B cell (primary cell): ENCODE measurements around the gene ABCC1. TPM values are rescaled to one million over a fixed set of nuclear protein-coding genes. Genes with fewer than 3 reads are reported as not detected.

ENCODE experiments used
- ATAC-seq: fragments of 200-7000 bp; cut with Tn5 transposase; one replicate; pipeline ENCODE4 v1.10.0; 2021; ENCODE audit warnings: low read depth, mild to moderate bottlenecking, moderate number of reproducible peaks, moderate library complexity
- CTCF ChIA-PET: fragments of 350-600 bp; sonication (Branson Sonifier 250); formaldehyde crosslinking; loops from one replicate; lab custom pipeline; 2021; ENCODE audit warnings: antibody characterized with exemption, inconsistent platforms; lab: Charles Lee
- POLR2A ChIA-PET: fragments of 350-600 bp; sonication (Branson Sonifier 250); formaldehyde crosslinking; loops from one replicate; lab custom pipeline; 2021; ENCODE audit warnings: antibody characterized with exemption; lab: Charles Lee
- DNase-seq: peaks from one replicate; pipeline ENCODE4 v3.0.0; 2013
- H2AFZ ChIP-seq: 2 replicates; pipeline ENCODE4 v1.6.1; 2012; ENCODE audit warnings: mild to moderate bottlenecking, low read depth, low read length; ENCODE audit not compliant: insufficient read depth, poor library complexity, severe bottlenecking
- H3K27ac ChIP-seq, 2 donors: 1 replicate in 1 of 2; 2 replicates in 1 of 2; pipeline ENCODE4 v1.5.1; 2012 to 2013; ENCODE audit warnings: low read length in 2 of 2, mild to moderate bottlenecking in 2 of 2, moderate library complexity in 1 of 2
- H3K27me3 ChIP-seq, 4 experiments: fragments of 200-600 bp in 1 of 4; sonication (generic) in 1 of 4; replicated peaks in 1 of 4; 1 replicate in 2 of 4; 2 replicates in 2 of 4; pipeline versions ENCODE4 v1.6.1 to v1.7.0; 2013 to 2016; ENCODE audit warnings: low read length in 3 of 4, mild to moderate bottlenecking in 2 of 4, mixed read lengths in 1 of 4, moderate library complexity in 1 of 4; ENCODE audit not compliant: insufficient read depth in 4 of 4, control insufficient read depth in 3 of 4; ENCODE audit errors: control extremely low read depth in 1 of 4
- H3K36me3 ChIP-seq, 2 experiments: replicated peaks in 1 of 2; 1 replicate in 1 of 2; 2 replicates in 1 of 2; pipeline versions ENCODE4 v1.6.1 to v1.7.1; 2013; ENCODE audit warnings: low read length in 1 of 2; ENCODE audit not compliant: insufficient read depth in 2 of 2, control insufficient read depth in 1 of 2; ENCODE audit errors: control extremely low read depth in 1 of 2, extremely low read depth in 1 of 2
- H3K4me1 ChIP-seq, 2 donors: fragments of 200-600 bp in 1 of 2; sonication (generic) in 1 of 2; 1 replicate in 1 of 2; 2 replicates in 1 of 2; pipeline versions ENCODE4 v1.5.1 to v1.6.1; 2013 to 2017; ENCODE audit warnings: low read length in 2 of 2; ENCODE audit not compliant: control insufficient read depth in 2 of 2, insufficient read depth in 2 of 2
- H3K4me2 ChIP-seq: replicated peaks from 2 replicates; pipeline ENCODE3; 2012; ENCODE audit warnings: mild to moderate bottlenecking, low read depth, low read length; ENCODE audit not compliant: poor library complexity, severe bottlenecking
- H3K4me3 ChIP-seq, 5 experiments: fragments of 200-600 bp in 1 of 5; sonication (generic) in 1 of 5; 1 replicate in 3 of 5; 2 replicates in 2 of 5; pipeline versions ENCODE4 v1.5.1 to v1.7.0; 2011 to 2016; ENCODE audit warnings: low read length in 4 of 5, mild to moderate bottlenecking in 4 of 5, low read depth in 2 of 5, control low read depth in 1 of 5, moderate library complexity in 1 of 5; ENCODE audit not compliant: insufficient read depth in 1 of 5; ENCODE audit errors: control extremely low read depth in 1 of 5, extremely low read depth in 1 of 5
- H3K79me2 ChIP-seq: fragments of 200-600 bp; sonication (generic); one replicate; pipeline ENCODE4 v1.6.0; 2016; ENCODE audit warnings: low read length; ENCODE audit not compliant: control insufficient read depth, insufficient read depth
- H3K9ac ChIP-seq: fragments of 200-600 bp; sonication (generic); 2 replicates; pipeline ENCODE4 v1.6.1; 2017; ENCODE audit warnings: mild to moderate bottlenecking, low read length, moderate library complexity
- H3K9me3 ChIP-seq, 3 donors: one replicate each; pipeline versions ENCODE4 v1.6.1 to v1.7.1; 2013; ENCODE audit warnings: low read length in 2 of 3; ENCODE audit not compliant: control insufficient read depth in 2 of 3, insufficient read depth in 1 of 3; ENCODE audit errors: control extremely low read depth in 1 of 3
- H4K20me1 ChIP-seq: 2 replicates; pipeline ENCODE4 v1.6.0; 2012; ENCODE audit warnings: mild to moderate bottlenecking, low read length; ENCODE audit not compliant: insufficient read depth, control insufficient read depth, poor library complexity, severe bottlenecking
- H3K27ac Mint-ChIP-seq: one replicate; pipeline ENCODE4 v1.8.0; 2021; ENCODE audit warnings: mixed read lengths
- H3K27me3 Mint-ChIP-seq: one replicate; pipeline ENCODE4 v1.8.0; 2021; ENCODE audit warnings: mixed read lengths
- H3K4me1 Mint-ChIP-seq: one replicate; pipeline ENCODE4 v1.8.0; 2021; ENCODE audit warnings: mixed read lengths
- H3K4me3 Mint-ChIP-seq: one replicate; pipeline ENCODE4 v1.8.0; 2021; ENCODE audit warnings: mixed read lengths
- H3K9me3 Mint-ChIP-seq: one replicate; pipeline ENCODE4 v1.8.0; 2022; ENCODE audit warnings: mixed read lengths; ENCODE audit not compliant: insufficient read depth
- CTCF ChIP-seq: fragments of 200-600 bp; IDR thresholded peaks from one replicate; pipeline ENCODE4 v1.8.0; 2022; ENCODE audit warnings: antibody characterized with exemption, mild to moderate bottlenecking
- EZH2 ChIP-seq: IDR thresholded peaks from 2 replicates; pipeline ENCODE4 v1.6.1; 2012; ENCODE audit warnings: borderline replicate concordance, low read depth, mild to moderate bottlenecking, moderate library complexity, low read length; ENCODE audit not compliant: insufficient read depth, poor library complexity, severe bottlenecking
- WGBS: methylation state at CpG from one replicate; pipeline ENCODE4 v1.1.5; 2013; ENCODE audit warnings: missing lambda C conversion rate; ENCODE audit not compliant: insufficient coverage; 5-methylcytosine and 5-hydroxymethylcytosine counted together
- intact Hi-C: fragments of 100-400 bp; cut with micrococcal nuclease; formaldehyde crosslinking; loops from one replicate; pipeline ENCODE4 v1.10.0; 2022
- polyA plus RNA-seq: library from polyadenylated mRNA; depleted of rRNA; stranded (reverse); fragments of >200 nt; gene quantifications from 2 replicates; pipeline ENCODE4 v1.2.3, GENCODE V29; 2012
- total RNA-seq, 2 donors: library from RNA; stranded (reverse); fragments of 120-200 nt in 1 of 2; gene quantifications; 1 replicate in 1 of 2; 2 replicates in 1 of 2; pipeline versions ENCODE4 v1.2.3 to v1.2.4, GENCODE V29; 2013 to 2022

Gene ABCC1
- total and polyA plus RNA-seq, 2 donors (not counting 1 experiment from before 2014, with no cell fraction given): 21.8 to 73.0 TPM

- TF ChIP-seq CTCF: no peak
- no peak for TF ChIP-seq EZH2
- WGBS: 87% methylated on average over 4 of the region's 5 CpGs
- no peak overlapping the region for H3K27ac ChIP-seq
- Mint-ChIP-seq H3K9me3 (peaks cover 21% of the 10 kb centered on the region), H3K4me3 (no peak overlapping the region), H3K4me1 (peaks cover 28% of the 10 kb centered on the region), H3K27ac (no peak overlapping the region), H3K27me3 (no peaks in the 10 kb centered on the region)
- intact Hi-C loops: no loop called here
- no peak for ATAC-seq
- H4K20me1 ChIP-seq: peaks cover 57% of the 10 kb centered on the region
- H2AFZ ChIP-seq: no peak overlapping the region
- H3K9me3 ChIP-seq: peaks cover 2 to 36% (median 26%) of the 10 kb centered on the region in 3 donors
- H3K9ac ChIP-seq: no peak overlapping the region
- peaks cover 100% of the 10 kb centered on the region for H3K79me2 ChIP-seq
- H3K4me3 ChIP-seq: no peak overlapping the region
- H3K36me3 ChIP-seq: peaks cover 2 to 8% of the 10 kb centered on the region in 2 experiments
- H3K27me3 ChIP-seq: no peaks in the 10 kb centered on the region
- no peaks in the 10 kb centered on the region for H3K4me1 ChIP-seq
- CTCF ChIA-PET: no interaction called here
- POLR2A ChIA-PET: no interaction called here
- no peak overlapping the region for H3K4me2 ChIP-seq
- DNase-seq: no peak
Observed at GRCh38 chr16:15983898-15984297, 34.5 kb downstream of the ABCC1 start.

- H3K27ac ChIP-seq: no peak overlapping the region
- no peak for DNase-seq
- no peak overlapping the region for H2AFZ ChIP-seq
- H3K4me3 Mint-ChIP-seq: no peak overlapping the region
- H3K79me2 ChIP-seq: peaks cover 100% of the 10 kb centered on the region
- H3K9ac ChIP-seq: no peak overlapping the region
- no peak overlapping the region for H3K4me2 ChIP-seq
- H3K4me1 ChIP-seq: no peaks in the 10 kb centered on the region
- POLR2A ChIA-PET: no interaction called here
- 100% methylated on average over 2 of the region's 4 CpGs for WGBS
- H3K4me1 Mint-ChIP-seq: peaks cover 39% of the 10 kb centered on the region
- H3K9me3 ChIP-seq: peaks cover 2 to 26% (median 22%) of the 10 kb centered on the region in 3 donors
- no peak for ATAC-seq
- CTCF ChIA-PET: no interaction called here
- H3K9me3 Mint-ChIP-seq: peaks cover 11% of the 10 kb centered on the region
- H3K4me3 ChIP-seq: no peak overlapping the region
- peaks cover 67% of the 10 kb centered on the region for H4K20me1 ChIP-seq
- intact Hi-C loops: no loop called here
- peaks cover 0 to 6% of the 10 kb centered on the region in 2 experiments for H3K36me3 ChIP-seq
- no peaks in the 10 kb centered on the region for H3K27me3 Mint-ChIP-seq
- TF ChIP-seq CTCF: no peak
- TF ChIP-seq EZH2: no peak
- no peak overlapping the region for H3K27ac Mint-ChIP-seq
- no peaks in the 10 kb centered on the region for H3K27me3 ChIP-seq
Observed at GRCh38 chr16:15985144-15985543, 35.7 kb downstream of the ABCC1 start.
